WTC11 (cell line): ENCODE results near the gene ADARB2. TPM values are rescaled to one million over a fixed set of nuclear protein-coding genes. Genes with fewer than 3 reads are reported as not detected.

Experiments
- ATAC-seq: fragments of 200-7000 bp; cut with Tn5 transposase; 2 replicates; pipeline ENCODE4 v1.10.0; 2021; ENCODE audit warnings: mild to moderate bottlenecking, moderate library complexity
- CTCF ChIA-PET: fragments of 300-600 bp; sonication (Branson Sonifier 250); formaldehyde crosslinking; loops from one replicate; lab custom pipeline; 2021; ENCODE audit warnings: antibody characterized with exemption; lab: Charles Lee
- POLR2A ChIA-PET: fragments of 350-600 bp; sonication (Branson Sonifier 250); formaldehyde crosslinking; loops from one replicate; lab custom pipeline; 2021; ENCODE audit warnings: antibody characterized with exemption; lab: Charles Lee
- DNase-seq: peaks from one replicate; pipeline ENCODE4 v3.0.0; 2021; ENCODE audit warnings: low spot score
- H3K27ac Mint-ChIP-seq: 2 replicates; pipeline ENCODE4 v1.8.0; 2021; ENCODE audit warnings: mixed read lengths
- H3K27me3 Mint-ChIP-seq: 2 replicates; pipeline ENCODE4 v1.8.0; 2021; ENCODE audit warnings: low read depth, mild to moderate bottlenecking, moderate library complexity, mixed read lengths
- H3K36me3 Mint-ChIP-seq: 2 replicates; pipeline ENCODE4 v1.8.0; 2021; ENCODE audit warnings: mixed read lengths
- H3K4me1 Mint-ChIP-seq: 2 replicates; pipeline ENCODE4 v1.8.0; 2022; ENCODE audit warnings: mixed read lengths
- H3K4me3 Mint-ChIP-seq: 2 replicates; pipeline ENCODE4 v1.8.0; 2021; ENCODE audit warnings: mild to moderate bottlenecking, moderate library complexity, mixed read lengths
- H3K9me3 Mint-ChIP-seq: 2 replicates; pipeline ENCODE4 v1.8.0; 2021; ENCODE audit warnings: mixed read lengths
- KAT7 ChIP-seq: sonication (generic); formaldehyde crosslinking; IDR thresholded peaks from 2 replicates; pipeline ENCODE4 v1.8.1; 2023; ENCODE audit warnings: missing genetic modification reagents, mild to moderate bottlenecking, borderline replicate concordance
- PRRX2 ChIP-seq: fragments of 250-450 bp; sonication (Bioruptor Pico); IDR thresholded peaks from 2 replicates; pipeline ENCODE4 v1.8.0; 2021; ENCODE audit warnings: mild to moderate bottlenecking
- RORB ChIP-seq: fragments of 250-450 bp; sonication (Bioruptor Pico); IDR thresholded peaks from 2 replicates; pipeline ENCODE4 v1.9.0; 2021; ENCODE audit warnings: mild to moderate bottlenecking
- SP1 ChIP-seq: sonication (generic); formaldehyde crosslinking; conservative IDR thresholded peaks from 2 replicates; pipeline ENCODE4 v1.8.1; 2022; ENCODE audit warnings: missing genetic modification reagents
- TCF7 ChIP-seq: sonication (generic); formaldehyde crosslinking; IDR thresholded peaks from 2 replicates; pipeline ENCODE4 v1.8.0; 2022; ENCODE audit warnings: mild to moderate bottlenecking, low read depth, missing genetic modification reagents, moderate library complexity
- ZNF317 ChIP-seq: sonication (generic); formaldehyde crosslinking; IDR thresholded peaks from 2 replicates; pipeline ENCODE4 v1.8.1; 2023; ENCODE audit warnings: low read depth, mild to moderate bottlenecking, moderate library complexity, missing genetic modification reagents, borderline replicate concordance
- total RNA-seq: library from RNA; stranded (reverse); gene quantifications from 3 replicates; pipeline ENCODE4 v1.2.3, GENCODE V29; 2021
- TF ChIP-seq, protein P1 (sequence below): sonication (generic); formaldehyde crosslinking; IDR thresholded peaks from 2 replicates; pipeline ENCODE4 v1.8.0; 2022; ENCODE audit warnings: mild to moderate bottlenecking, missing genetic modification reagents
- TF ChIP-seq, protein P2 (sequence below): fragments of 250-450 bp; sonication (Bioruptor Pico); IDR thresholded peaks from 2 replicates; pipeline ENCODE4 v1.9.0; 2021; ENCODE audit warnings: moderate library complexity, mild to moderate bottlenecking, inconsistent platforms, borderline replicate concordance
- TF ChIP-seq, protein P3 (sequence below): fragments of 250-450 bp; sonication (Bioruptor Pico); IDR thresholded peaks from 2 replicates; pipeline ENCODE4 v1.9.0; 2021; ENCODE audit warnings: mild to moderate bottlenecking, borderline replicate concordance
- TF ChIP-seq, protein P4 (sequence below): sonication (generic); formaldehyde crosslinking; conservative IDR thresholded peaks from 2 replicates; pipeline ENCODE4 v1.8.1; 2023; ENCODE audit warnings: mild to moderate bottlenecking, low read depth, missing genetic modification reagents, moderate library complexity

The ADARB2 gene
- total RNA-seq, 1 experiment from 2014 or later: 3.7 TPM

DNA sequence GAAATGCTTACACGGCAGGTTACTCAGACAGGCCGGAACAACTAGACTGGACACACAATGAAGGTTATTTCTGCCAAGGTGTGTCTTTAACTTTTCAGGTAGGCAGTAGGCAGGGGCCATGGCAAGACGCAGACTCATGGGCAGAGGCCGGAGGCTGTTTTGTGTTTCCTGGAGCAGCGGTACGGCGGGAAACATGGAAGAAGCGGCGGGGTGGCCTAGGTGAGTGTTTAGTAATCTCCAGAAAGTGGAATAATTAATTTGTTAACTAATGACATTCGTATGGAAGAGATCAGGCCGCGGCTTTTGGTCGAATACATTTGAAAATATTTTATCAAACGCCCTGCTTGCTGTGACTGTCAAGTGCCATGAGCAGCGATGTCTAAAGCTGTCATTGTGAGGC is 403.3 kb downstream of the ADARB2 start:
- H3K27me3 Mint-ChIP-seq: peaks cover 5% of the 10 kb centered on the region
- H3K4me3 Mint-ChIP-seq: no peak overlapping the region
- POLR2A ChIA-PET: no interaction called here
- DNase-seq (no peak), ATAC-seq (no peak)
- H3K9me3 Mint-ChIP-seq: no peaks in the 10 kb centered on the region
- CTCF ChIA-PET: interaction anchor here (2.2 kb wide), 1 partner anchor 35 kb away, joined by 12 read pairs; no protein-coding TSS in a partner anchor
- no peaks in the 10 kb centered on the region for H3K36me3 Mint-ChIP-seq
- TF ChIP-seq, protein P1, sequence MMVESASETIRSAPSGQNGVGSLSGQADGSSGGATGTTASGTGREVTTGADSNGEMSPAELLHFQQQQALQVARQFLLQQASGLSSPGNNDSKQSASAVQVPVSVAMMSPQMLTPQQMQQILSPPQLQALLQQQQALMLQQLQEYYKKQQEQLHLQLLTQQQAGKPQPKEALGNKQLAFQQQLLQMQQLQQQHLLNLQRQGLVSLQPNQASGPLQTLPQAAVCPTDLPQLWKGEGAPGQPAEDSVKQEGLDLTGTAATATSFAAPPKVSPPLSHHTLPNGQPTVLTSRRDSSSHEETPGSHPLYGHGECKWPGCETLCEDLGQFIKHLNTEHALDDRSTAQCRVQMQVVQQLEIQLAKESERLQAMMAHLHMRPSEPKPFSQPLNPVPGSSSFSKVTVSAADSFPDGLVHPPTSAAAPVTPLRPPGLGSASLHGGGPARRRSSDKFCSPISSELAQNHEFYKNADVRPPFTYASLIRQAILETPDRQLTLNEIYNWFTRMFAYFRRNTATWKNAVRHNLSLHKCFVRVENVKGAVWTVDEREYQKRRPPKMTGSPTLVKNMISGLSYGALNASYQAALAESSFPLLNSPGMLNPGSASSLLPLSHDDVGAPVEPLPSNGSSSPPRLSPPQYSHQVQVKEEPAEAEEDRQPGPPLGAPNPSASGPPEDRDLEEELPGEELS (CRISPR knock-in tag): no peak
- TF ChIP-seq, all 79 proteins: peak for 0
- Mint-ChIP-seq H3K27ac (no peak overlapping the region), H3K4me1 (peaks cover 10% of the 10 kb centered on the region)

DNA sequence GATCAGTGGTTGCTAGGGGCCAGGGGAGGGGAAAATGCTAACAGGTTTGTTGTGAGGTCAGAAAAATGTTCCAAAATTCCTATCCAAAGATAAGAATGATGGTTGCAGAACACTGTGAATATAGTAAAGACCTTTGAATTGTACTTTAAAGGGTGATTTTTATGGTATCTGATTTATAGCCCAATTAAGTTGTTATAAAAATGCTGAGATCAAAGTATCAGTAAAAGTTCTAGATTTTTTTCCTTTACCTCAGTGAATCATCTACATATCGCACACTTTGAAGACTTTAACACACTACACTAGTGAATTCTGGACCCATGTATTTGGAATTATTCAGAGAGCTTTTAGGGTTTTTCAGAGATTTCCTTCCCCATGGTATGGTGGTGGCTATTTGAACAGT is 405.8 kb downstream of the ADARB2 start:
- H3K9me3 Mint-ChIP-seq: peaks cover 8% of the 10 kb centered on the region
- H3K27me3 Mint-ChIP-seq: peaks cover 5% of the 10 kb centered on the region
- H3K4me1 Mint-ChIP-seq: peaks cover 10% of the 10 kb centered on the region
- no peak overlapping the region for H3K27ac Mint-ChIP-seq
- ChIA-PET POLR2A (no interaction called here), CTCF (interaction anchor here (2.2 kb wide), 1 partner anchor 38 kb away, joined by 12 read pairs; no protein-coding TSS in a partner anchor)
- peaks cover 8% of the 10 kb centered on the region for H3K36me3 Mint-ChIP-seq
- DNase-seq: no peak
- H3K4me3 Mint-ChIP-seq: no peak overlapping the region
- TF ChIP-seq PRRX2 (no peak), KAT7 (CRISPR knock-in tag) (no peak), ZNF317 (CRISPR knock-in tag) (no peak), RORB (no peak), TCF7 (CRISPR knock-in tag) (no peak)
- ATAC-seq: no peak

DNA sequence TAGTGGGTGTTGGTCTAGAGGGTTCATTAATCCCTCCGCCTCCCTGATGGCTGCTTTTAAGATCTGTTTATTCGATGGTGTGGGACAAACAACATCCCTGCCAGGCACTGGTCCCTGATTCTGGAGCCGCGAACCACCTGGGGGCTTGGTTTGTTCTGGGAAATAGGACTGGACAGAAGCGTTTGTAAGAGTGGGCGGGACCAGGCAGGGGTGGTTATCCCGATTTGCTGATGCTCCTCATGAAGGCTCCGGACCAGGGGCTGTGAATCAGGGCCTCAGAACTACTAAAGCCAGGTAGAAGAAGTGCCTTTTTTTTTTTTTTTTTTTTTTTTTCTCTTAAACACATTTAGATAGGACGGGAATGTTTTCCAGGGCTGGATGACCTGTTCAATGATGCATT is 407.7 kb downstream of the ADARB2 start:
- ChIA-PET POLR2A (no interaction called here), CTCF (interaction anchor here (0.6 kb wide), 1 partner anchor 91 kb away, joined by 3 read pairs; no protein-coding TSS in a partner anchor)
- DNase-seq (no peak), ATAC-seq (no peak; the same call in 1 of the 2 replicates)
- H3K4me3 Mint-ChIP-seq: no peak overlapping the region
- H3K36me3 Mint-ChIP-seq: peaks cover 16% of the 10 kb centered on the region
- H3K27me3 Mint-ChIP-seq: peaks cover 9% of the 10 kb centered on the region
- H3K4me1 Mint-ChIP-seq: peaks cover 13% of the 10 kb centered on the region
- H3K9me3 Mint-ChIP-seq: peaks cover 15% of the 10 kb centered on the region
- H3K27ac Mint-ChIP-seq: no peak overlapping the region
- TF ChIP-seq, protein P2, sequence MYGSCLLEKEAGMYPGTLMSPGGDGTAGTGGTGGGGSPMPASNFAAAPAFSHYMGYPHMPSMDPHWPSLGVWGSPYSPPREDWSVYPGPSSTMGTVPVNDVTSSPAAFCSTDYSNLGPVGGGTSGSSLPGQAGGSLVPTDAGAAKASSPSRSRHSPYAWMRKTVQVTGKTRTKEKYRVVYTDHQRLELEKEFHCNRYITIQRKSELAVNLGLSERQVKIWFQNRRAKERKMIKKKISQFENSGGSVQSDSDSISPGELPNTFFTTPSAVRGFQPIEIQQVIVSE (CRISPR knock-in tag): no peak
- no peak for TF ChIP-seq SP1 (CRISPR knock-in tag)
- TF ChIP-seq, protein P3, sequence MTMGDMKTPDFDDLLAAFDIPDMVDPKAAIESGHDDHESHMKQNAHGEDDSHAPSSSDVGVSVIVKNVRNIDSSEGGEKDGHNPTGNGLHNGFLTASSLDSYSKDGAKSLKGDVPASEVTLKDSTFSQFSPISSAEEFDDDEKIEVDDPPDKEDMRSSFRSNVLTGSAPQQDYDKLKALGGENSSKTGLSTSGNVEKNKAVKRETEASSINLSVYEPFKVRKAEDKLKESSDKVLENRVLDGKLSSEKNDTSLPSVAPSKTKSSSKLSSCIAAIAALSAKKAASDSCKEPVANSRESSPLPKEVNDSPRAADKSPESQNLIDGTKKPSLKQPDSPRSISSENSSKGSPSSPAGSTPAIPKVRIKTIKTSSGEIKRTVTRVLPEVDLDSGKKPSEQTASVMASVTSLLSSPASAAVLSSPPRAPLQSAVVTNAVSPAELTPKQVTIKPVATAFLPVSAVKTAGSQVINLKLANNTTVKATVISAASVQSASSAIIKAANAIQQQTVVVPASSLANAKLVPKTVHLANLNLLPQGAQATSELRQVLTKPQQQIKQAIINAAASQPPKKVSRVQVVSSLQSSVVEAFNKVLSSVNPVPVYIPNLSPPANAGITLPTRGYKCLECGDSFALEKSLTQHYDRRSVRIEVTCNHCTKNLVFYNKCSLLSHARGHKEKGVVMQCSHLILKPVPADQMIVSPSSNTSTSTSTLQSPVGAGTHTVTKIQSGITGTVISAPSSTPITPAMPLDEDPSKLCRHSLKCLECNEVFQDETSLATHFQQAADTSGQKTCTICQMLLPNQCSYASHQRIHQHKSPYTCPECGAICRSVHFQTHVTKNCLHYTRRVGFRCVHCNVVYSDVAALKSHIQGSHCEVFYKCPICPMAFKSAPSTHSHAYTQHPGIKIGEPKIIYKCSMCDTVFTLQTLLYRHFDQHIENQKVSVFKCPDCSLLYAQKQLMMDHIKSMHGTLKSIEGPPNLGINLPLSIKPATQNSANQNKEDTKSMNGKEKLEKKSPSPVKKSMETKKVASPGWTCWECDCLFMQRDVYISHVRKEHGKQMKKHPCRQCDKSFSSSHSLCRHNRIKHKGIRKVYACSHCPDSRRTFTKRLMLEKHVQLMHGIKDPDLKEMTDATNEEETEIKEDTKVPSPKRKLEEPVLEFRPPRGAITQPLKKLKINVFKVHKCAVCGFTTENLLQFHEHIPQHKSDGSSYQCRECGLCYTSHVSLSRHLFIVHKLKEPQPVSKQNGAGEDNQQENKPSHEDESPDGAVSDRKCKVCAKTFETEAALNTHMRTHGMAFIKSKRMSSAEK (CRISPR knock-in tag): no peak
- no peak for TF ChIP-seq TCF7 (CRISPR knock-in tag)
- TF ChIP-seq, protein P4, sequence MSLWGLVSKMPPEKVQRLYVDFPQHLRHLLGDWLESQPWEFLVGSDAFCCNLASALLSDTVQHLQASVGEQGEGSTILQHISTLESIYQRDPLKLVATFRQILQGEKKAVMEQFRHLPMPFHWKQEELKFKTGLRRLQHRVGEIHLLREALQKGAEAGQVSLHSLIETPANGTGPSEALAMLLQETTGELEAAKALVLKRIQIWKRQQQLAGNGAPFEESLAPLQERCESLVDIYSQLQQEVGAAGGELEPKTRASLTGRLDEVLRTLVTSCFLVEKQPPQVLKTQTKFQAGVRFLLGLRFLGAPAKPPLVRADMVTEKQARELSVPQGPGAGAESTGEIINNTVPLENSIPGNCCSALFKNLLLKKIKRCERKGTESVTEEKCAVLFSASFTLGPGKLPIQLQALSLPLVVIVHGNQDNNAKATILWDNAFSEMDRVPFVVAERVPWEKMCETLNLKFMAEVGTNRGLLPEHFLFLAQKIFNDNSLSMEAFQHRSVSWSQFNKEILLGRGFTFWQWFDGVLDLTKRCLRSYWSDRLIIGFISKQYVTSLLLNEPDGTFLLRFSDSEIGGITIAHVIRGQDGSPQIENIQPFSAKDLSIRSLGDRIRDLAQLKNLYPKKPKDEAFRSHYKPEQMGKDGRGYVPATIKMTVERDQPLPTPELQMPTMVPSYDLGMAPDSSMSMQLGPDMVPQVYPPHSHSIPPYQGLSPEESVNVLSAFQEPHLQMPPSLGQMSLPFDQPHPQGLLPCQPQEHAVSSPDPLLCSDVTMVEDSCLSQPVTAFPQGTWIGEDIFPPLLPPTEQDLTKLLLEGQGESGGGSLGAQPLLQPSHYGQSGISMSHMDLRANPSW (CRISPR knock-in tag): no peak
- no peak for TF ChIP-seq KAT7 (CRISPR knock-in tag)
